Gastrocnemius medialis (tissue), 4 donors: ENCODE results near the gene CALY. TPM values are rescaled to one million over a fixed set of nuclear protein-coding genes. Genes with fewer than 3 reads are reported as not detected.
A peak's percentile ranks its signal among the peaks of the same experiment; 100 is the strongest.

Experiments used
- ATAC-seq, 2 donors: fragments of 150-250 bp; one replicate each; pipeline ENCODE4 v1.9.1; 2016
- DNase-seq, 2 donors: peaks; one replicate each; pipeline ENCODE4 v3.0.0-alpha.2; 2019
- H3K27ac ChIP-seq, 4 donors: fragments of 200-600 bp; sonication (generic); 1 replicate in 1 of 4; 2 replicates in 3 of 4; pipeline ENCODE4 v1.5.1; 2016 to 2018; ENCODE audit warnings: mild to moderate bottlenecking in 2 of 4, moderate library complexity in 1 of 4
- H3K27me3 ChIP-seq, 3 donors: fragments of 200-600 bp; sonication (generic) in 2 of 3; 1 replicate in 1 of 3; 2 replicates in 2 of 3; pipeline versions ENCODE4 v1.5.1 to v1.6.0; 2016 to 2019; ENCODE audit warnings: mild to moderate bottlenecking in 1 of 3, moderate library complexity in 1 of 3
- H3K36me3 ChIP-seq, 2 donors: fragments of 200-600 bp; sonication (generic) in 1 of 2; one replicate each; pipeline ENCODE4 v1.5.1; 2017 to 2018
- H3K4me1 ChIP-seq, 2 donors: fragments of 200-600 bp; sonication (generic) in 1 of 2; one replicate each; pipeline ENCODE4 v1.5.1; 2016 to 2017; ENCODE audit warnings: mild to moderate bottlenecking in 2 of 2
- H3K4me3 ChIP-seq, 4 donors: fragments of 200-600 bp; sonication (generic) in 3 of 4; 1 replicate in 1 of 4; 2 replicates in 3 of 4; pipeline ENCODE4 v1.5.1; 2016 to 2019; ENCODE audit warnings: mild to moderate bottlenecking in 2 of 4
- H3K9me3 ChIP-seq, 3 donors: fragments of 200-600 bp; sonication (generic) in 2 of 3; 1 replicate in 1 of 3; 2 replicates in 2 of 3; pipeline ENCODE4 v1.5.1; 2016 to 2019
- CTCF ChIP-seq, 5 experiments: fragments of 450-650 bp in 3 of 5; fragments of 200-600 bp in 2 of 5; sonication (generic) in 2 of 5; IDR thresholded peaks in 4 of 5; conservative IDR thresholded peaks in 1 of 5; 1 replicate in 4 of 5; 2 replicates in 1 of 5; pipeline ENCODE4 v1.5.1; 2016 to 2019; ENCODE audit warnings: antibody characterized with exemption in 5 of 5, mild to moderate bottlenecking in 3 of 5, moderate library complexity in 3 of 5
- POLR2A ChIP-seq, 2 donors: fragments of 450-650 bp; IDR thresholded peaks; one replicate each; pipeline ENCODE4 v1.6.1; 2017; ENCODE audit warnings: antibody characterized with exemption in 2 of 2, mild to moderate bottlenecking in 2 of 2, moderate library complexity in 2 of 2
- in situ Hi-C, 4 donors: fragments of 200-750 bp; cut with MboI; loops; one replicate each; pipeline versions ENCODE4 v1.15.0 to v1.8.0; 2017; ENCODE audit warnings: low sequenced_read_pairs in 4 of 4
- intact Hi-C: fragments of 100-400 bp; cut with DNase I; formaldehyde crosslinking; loops from one replicate; pipeline ENCODE4 v1.15.1; 2023; ENCODE audit warnings: low total_unique reads
- total RNA-seq, 4 donors: library from RNA; depleted of rRNA; stranded (reverse); fragments of >200 nt; gene quantifications; one replicate each; pipeline versions ENCODE4 v1.1.0 to v1.2.3, GENCODE V29; 2016

The CALY gene
- total RNA-seq = not detected

GRCh38 chr10:133336577-133337369 lies at the start of gene CALY:
CALY (minus strand) TSS chr10:133336896; CDS start chr10:133328989, 7,907 bp downstream.
- peaks cover 5 to 15% of the 10 kb centered on the region in 2 donors for H3K4me1 ChIP-seq
- H3K27ac ChIP-seq = no peak within 1 kb of the TSS
- TF ChIP-seq CTCF (IDR thresholded peaks at IDR 0.05 in 4 of 5, conservative IDR thresholded peaks at IDR 0.05 in 1 of 5) = no peak
- TF ChIP-seq POLR2A (IDR thresholded peaks at IDR 0.05) = no peak
- ATAC-seq (no peak), DNase-seq (no peak)
- H3K27me3 ChIP-seq = peaks cover 69 to 86% (median 70%) of the 10 kb centered on the region in 3 donors
- intact Hi-C loops (no loop called here), in situ Hi-C loops (no loop called here)
- H3K4me3 ChIP-seq = peak within 1 kb of the TSS in 3 of 4 donors; percentile 27 to 48 (median 36)
- no peaks in the 10 kb centered on the region for H3K36me3 ChIP-seq
- no peaks in the 10 kb centered on the region for H3K9me3 ChIP-seq

- intact Hi-C loops (no loop called here), in situ Hi-C loops (no loop called here)
- no peaks in the 10 kb centered on the region for H3K4me1 ChIP-seq
- no peaks in the 10 kb centered on the region for H3K36me3 ChIP-seq
- no peak overlapping the region for H3K27ac ChIP-seq
- DNase-seq (no peak), ATAC-seq (no peak)
- TF ChIP-seq CTCF (IDR thresholded peaks at IDR 0.05 in 4 of 5, conservative IDR thresholded peaks at IDR 0.05 in 1 of 5) = no peak
- TF ChIP-seq POLR2A (IDR thresholded peaks at IDR 0.05) = no peak
- no peaks in the 10 kb centered on the region for H3K9me3 ChIP-seq
- no peaks in the 10 kb centered on the region for H3K27me3 ChIP-seq
- no peak overlapping the region for H3K4me3 ChIP-seq
These were observed 48.5 kb upstream of the CALY start for GRCh38 chr10:133385214-133385613.

GRCh38 chr10:133384071-133384470 lies 47.4 kb upstream of the CALY start:
- DNase-seq = no peak
- no peak for ATAC-seq
- no peaks in the 10 kb centered on the region for H3K36me3 ChIP-seq
- no peak overlapping the region for H3K4me3 ChIP-seq
- no peaks in the 10 kb centered on the region for H3K9me3 ChIP-seq
- H3K4me1 ChIP-seq = peaks cover 6 to 9% of the 10 kb centered on the region in 2 donors
- intact Hi-C loops = no loop called here
- H3K27me3 ChIP-seq = no peaks in the 10 kb centered on the region
- no peak for TF ChIP-seq POLR2A (IDR thresholded peaks at IDR 0.05)
- no peak overlapping the region for H3K27ac ChIP-seq
- in situ Hi-C loops = no loop called here

- no peaks in the 10 kb centered on the region for H3K9me3 ChIP-seq
- in situ Hi-C loops = no loop called here
- intact Hi-C loops = no loop called here
- TF ChIP-seq POLR2A (IDR thresholded peaks at IDR 0.05) (no peak), CTCF (IDR thresholded peaks at IDR 0.05 in 4 of 5, conservative IDR thresholded peaks at IDR 0.05 in 1 of 5) (no peak)
- no peaks in the 10 kb centered on the region for H3K36me3 ChIP-seq
- no peak for ATAC-seq
- no peak for DNase-seq
- no peak overlapping the region for H3K4me3 ChIP-seq
- no peak overlapping the region for H3K27ac ChIP-seq
- H3K27me3 ChIP-seq = no peaks in the 10 kb centered on the region
- H3K4me1 ChIP-seq = peaks cover 6 to 9% of the 10 kb centered on the region in 2 donors
These were observed 46.9 kb upstream of the CALY start for GRCh38 chr10:133383551-133383950.

- no peaks in the 10 kb centered on the region for H3K36me3 ChIP-seq
- intact Hi-C loops (loop anchor here (2.0 kb wide), 1 partner anchor 72 kb away; the partner anchor contains the start of genes TUBGCP2 and ZNF511), in situ Hi-C loops (no loop called here)
- no peak overlapping the region for H3K27ac ChIP-seq
- H3K4me1 ChIP-seq = peaks cover 6 to 17% of the 10 kb centered on the region in 2 donors
- ATAC-seq (no peak), DNase-seq (no peak)
- H3K4me3 ChIP-seq = no peak overlapping the region
- no peaks in the 10 kb centered on the region for H3K9me3 ChIP-seq
- no peak for TF ChIP-seq CTCF (IDR thresholded peaks at IDR 0.05 in 4 of 5, conservative IDR thresholded peaks at IDR 0.05 in 1 of 5)
- TF ChIP-seq POLR2A (IDR thresholded peaks at IDR 0.05) = no peak
- H3K27me3 ChIP-seq = no peaks in the 10 kb centered on the region
These were observed 44.3 kb upstream of the CALY start for GRCh38 chr10:133381036-133381435.
